IPS DF 4.7 (cell line): ENCODE data around the gene CFAP300.

ENCODE experiments used
- DNase-seq: peaks from one replicate; pipeline ENCODE4 v3.0.0-alpha.2; 2013; ENCODE audit warnings: low spot score; ENCODE audit errors: extremely low read depth

The CFAP300 gene

DNA sequence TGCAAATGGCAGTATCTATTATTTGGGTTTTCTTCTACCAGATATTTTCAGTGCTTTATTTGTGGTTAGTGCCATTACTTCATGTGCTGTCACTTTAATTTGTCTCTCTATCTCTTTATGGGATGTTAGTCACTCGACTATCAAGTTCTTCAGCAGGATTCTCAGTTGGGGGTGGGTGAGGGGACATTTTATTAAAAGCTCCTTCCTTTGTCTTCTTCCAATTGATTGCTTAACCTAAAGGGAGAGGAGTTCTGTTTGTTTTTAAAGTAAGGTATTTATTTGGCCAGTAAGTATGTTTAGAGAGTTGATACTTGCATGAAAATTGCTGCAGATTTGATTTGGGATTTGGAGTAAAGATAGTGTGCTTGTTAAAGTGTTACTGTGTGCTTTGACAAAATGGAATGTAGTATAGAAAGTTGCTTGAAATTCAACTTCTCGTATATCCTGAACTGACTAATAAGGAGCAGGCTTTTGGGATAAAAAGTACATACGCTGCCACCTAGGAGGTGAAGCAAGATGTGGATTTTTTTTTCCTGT is 73.3 kb downstream of the CFAP300 start:
- DNase-seq: no peak

DNA sequence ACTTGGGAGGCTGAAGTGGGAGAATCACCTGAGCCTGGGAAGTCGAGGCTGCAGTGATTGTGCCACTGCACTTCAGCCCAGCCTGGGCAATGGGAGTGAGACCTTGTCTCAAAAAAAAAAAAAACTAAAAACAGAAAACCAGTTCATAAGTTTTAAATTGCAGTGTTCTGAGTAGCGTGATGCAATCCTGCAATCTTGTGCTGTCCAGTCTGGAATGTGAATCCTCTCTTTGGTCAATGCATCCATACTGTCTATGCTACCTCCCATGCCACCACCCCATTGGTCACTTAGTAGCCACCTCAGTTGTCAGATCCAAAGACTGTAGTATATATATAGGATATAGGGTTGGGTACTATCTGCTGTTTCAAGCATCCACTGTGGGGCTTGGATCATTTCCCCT is 74.1 kb downstream of the CFAP300 start:
- DNase-seq: no peak
